A673 (cell line): ENCODE data around the gene IRF2BP2.

Experiments
- CTCF ChIP-seq: fragments of 300-800, 200-600 bp; sonication (generic); conservative IDR thresholded peaks from 2 replicates; pipeline ENCODE4 v1.5.1; 2017; ENCODE audit warnings: low read depth, mild to moderate bottlenecking, antibody characterized with exemption, low read length, moderate library complexity, mixed read lengths
- EZH2 ChIP-seq: fragments of 200-600 bp; sonication (generic); IDR thresholded peaks from 2 replicates; pipeline ENCODE4 v1.6.1; 2017; ENCODE audit warnings: borderline replicate concordance, low read depth, mild to moderate bottlenecking, mixed read lengths, antibody characterized with exemption, low read length; ENCODE audit not compliant: poor library complexity, severe bottlenecking

GRCh38 chr1:234606784-234607108 is 3.2 kb downstream of the IRF2BP2 start:
- no peak; the same call in 1 of the 2 replicates for TF ChIP-seq CTCF
- TF ChIP-seq EZH2, result no peak
